PC-3 (cell line): Measurements from ENCODE around the gene THRB.

ENCODE experiments used
- EZH2phosphoT487 ChIP-seq: fragments of 300-600 bp; sonication (generic); IDR thresholded peaks from 2 replicates; pipeline ENCODE4 v1.6.1; 2018; ENCODE audit warnings: mild to moderate bottlenecking, antibody characterized with exemption, low read length, borderline replicate concordance
- TF ChIP-seq, protein P1 (sequence below): fragments of 300-600 bp; sonication (generic); conservative IDR thresholded peaks from 2 replicates; pipeline ENCODE4 v1.5.1; 2017; ENCODE audit warnings: antibody characterized with exemption, low read depth, mild to moderate bottlenecking, low read length

GRCh38 chr3:24472358-24472757 lies 22.3 kb downstream of the THRB start:
- TF ChIP-seq, protein P1, sequence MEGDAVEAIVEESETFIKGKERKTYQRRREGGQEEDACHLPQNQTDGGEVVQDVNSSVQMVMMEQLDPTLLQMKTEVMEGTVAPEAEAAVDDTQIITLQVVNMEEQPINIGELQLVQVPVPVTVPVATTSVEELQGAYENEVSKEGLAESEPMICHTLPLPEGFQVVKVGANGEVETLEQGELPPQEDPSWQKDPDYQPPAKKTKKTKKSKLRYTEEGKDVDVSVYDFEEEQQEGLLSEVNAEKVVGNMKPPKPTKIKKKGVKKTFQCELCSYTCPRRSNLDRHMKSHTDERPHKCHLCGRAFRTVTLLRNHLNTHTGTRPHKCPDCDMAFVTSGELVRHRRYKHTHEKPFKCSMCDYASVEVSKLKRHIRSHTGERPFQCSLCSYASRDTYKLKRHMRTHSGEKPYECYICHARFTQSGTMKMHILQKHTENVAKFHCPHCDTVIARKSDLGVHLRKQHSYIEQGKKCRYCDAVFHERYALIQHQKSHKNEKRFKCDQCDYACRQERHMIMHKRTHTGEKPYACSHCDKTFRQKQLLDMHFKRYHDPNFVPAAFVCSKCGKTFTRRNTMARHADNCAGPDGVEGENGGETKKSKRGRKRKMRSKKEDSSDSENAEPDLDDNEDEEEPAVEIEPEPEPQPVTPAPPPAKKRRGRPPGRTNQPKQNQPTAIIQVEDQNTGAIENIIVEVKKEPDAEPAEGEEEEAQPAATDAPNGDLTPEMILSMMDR: no peak
- no peak for TF ChIP-seq EZH2phosphoT487
